ENCODE data around the gene ERF. TPM values are rescaled to one million over a fixed set of nuclear protein-coding genes. Genes with fewer than 3 reads are reported as not detected.

ERF gene
- polyA plus RNA-seq, 1 experiment, result 31.1 TPM

GRCh38 chr19:42220751-42221097 is 34.2 kb downstream of the ERF start:
- ChIA-PET POLR2A (no interaction called here), CTCF (interaction anchor here (1.0 to 1.3 kb wide), 3 partner anchors 25 to 113 kb away, joined by 3 to 5 read pairs (median 3); no protein-coding TSS in a partner anchor)
- Histone ChIP-seq H3K27me3 (ENCODE audit: control insufficient read depth, insufficient read depth, low read length) (no peaks in the 10 kb centered on the region), H3K4me3 (ENCODE audit: low read depth, low read length) (peak overlapping the region; percentile 96), H3K27ac (ENCODE audit: low read depth, low read length) (peak overlapping the region; percentile 52), H3K9me3 (ENCODE audit: control insufficient read depth, insufficient read depth, low read length) (no peaks in the 10 kb centered on the region; the same call in 1 of the 2 replicates)
- DNase-seq (ENCODE audit: low read depth, low spot score), result no peak
- TF ChIP-seq CTCF (IDR thresholded peaks at IDR 0.05; ENCODE audit: low read depth, low read length), result no peak

GRCh38 chr19:42219812-42220750 is 34.8 kb downstream of the ERF start, which contains the start of gene ZNF526:
TSS of gene ZNF526 (plus strand) at chr19:42220312. CDS start at chr19:42224404, 4,092 bp downstream.
- Histone ChIP-seq H3K27me3 (ENCODE audit: control insufficient read depth, insufficient read depth, low read length) (no peaks in the 10 kb centered on the region), H3K27ac (ENCODE audit: low read depth, low read length) (peak within 1 kb of the TSS; percentile 80), H3K9me3 (ENCODE audit: control insufficient read depth, insufficient read depth, low read length) (no peaks in the 10 kb centered on the region; the same call in 1 of the 2 replicates), H3K4me3 (ENCODE audit: low read depth, low read length) (peak within 1 kb of the TSS; percentile 96)
- TF ChIP-seq CTCF (IDR thresholded peaks at IDR 0.05; ENCODE audit: low read depth, low read length), result no peak
- peak; percentile 94 for DNase-seq (ENCODE audit: low read depth, low spot score)
- ChIA-PET CTCF (interaction anchor here (1.0 to 1.3 kb wide), 3 partner anchors 26 to 112 kb away, joined by 3 to 5 read pairs (median 3); no protein-coding TSS in a partner anchor), POLR2A (interaction anchor here (0.6 to 0.9 kb wide), 3 partner anchors 14 to 170 kb away, joined by 3 read pairs; partner anchors contain the start of gene CNFN)

GRCh38 chr19:42217520-42218437 is 37.1 kb downstream of the ERF start, which contains the start of gene DEDD2:
TSS of gene DEDD2 (minus strand) at chr19:42217677. CDS start at chr19:42217007, 670 bp downstream.
- ChIA-PET POLR2A (interaction anchor here (1.2 kb wide), 2 partner anchors 10 to 25 kb away, joined by 3 to 7 read pairs; partner anchors contain the start of gene GSK3A), CTCF (interaction anchor here (0.8 to 1.1 kb wide), 3 partner anchors 41 to 108 kb away, joined by 3 to 6 read pairs (median 4); no protein-coding TSS in a partner anchor)
- Histone ChIP-seq H3K27me3 (ENCODE audit: control insufficient read depth, insufficient read depth, low read length) (no peaks in the 10 kb centered on the region), H3K9me3 (ENCODE audit: control insufficient read depth, insufficient read depth, low read length) (no peaks in the 10 kb centered on the region; the same call in 1 of the 2 replicates), H3K27ac (ENCODE audit: low read depth, low read length) (peak within 1 kb of the TSS; percentile 95), H3K4me3 (ENCODE audit: low read depth, low read length) (peak within 1 kb of the TSS; percentile 96)
- TF ChIP-seq CTCF (IDR thresholded peaks at IDR 0.05; ENCODE audit: low read depth, low read length), result no peak
- DNase-seq (ENCODE audit: low read depth, low spot score), result peak; percentile 94

GRCh38 chr19:42216653-42217519 is 38.0 kb downstream of the ERF start:
- CTCF ChIA-PET, result interaction anchor here (0.6 to 1.1 kb wide), 4 partner anchors 41 to 107 kb away, joined by 3 to 6 read pairs (median 4); no protein-coding TSS in a partner anchor
- DNase-seq (ENCODE audit: low read depth, low spot score), result no peak
- H3K27ac ChIP-seq (ENCODE audit: low read depth, low read length), result peak overlapping the region; percentile 61
- peak overlapping the region; percentile 96 for H3K4me3 ChIP-seq (ENCODE audit: low read depth, low read length)
- TF ChIP-seq CTCF (IDR thresholded peaks at IDR 0.05; ENCODE audit: low read depth, low read length), result no peak
- no peaks in the 10 kb centered on the region; the same call in 1 of the 2 replicates for H3K9me3 ChIP-seq (ENCODE audit: control insufficient read depth, insufficient read depth, low read length)
- no peaks in the 10 kb centered on the region for H3K27me3 ChIP-seq (ENCODE audit: control insufficient read depth, insufficient read depth, low read length)
- POLR2A ChIA-PET, result interaction anchor here (0.5 to 1.2 kb wide), 5 partner anchors 9 to 230 kb away, joined by 3 to 7 read pairs (median 4); partner anchors contain the start of gene GSK3A
